Stimulated activated naive B cell treated with anti-CD40 and anti-IgM and Interleukin-4, amounts not matched to agents 10 μg/mL and 1 μg/mL and 100 μg/mL, for 72 hours (primary cell): ENCODE results near the gene TSPEAR.
"Not testable (repeated sequence)": the region's sequence is repeated elsewhere in the genome, so short reads cannot be mapped to it uniquely, and the experiment has no call there.

Experiments used
- ATAC-seq, 2 donors: fragments of 150-1000 bp; cut with Tn5 transposase; replicated peaks; 2 replicates each; pipeline ENCODE4 v1.10.0; 2021; ENCODE audit warnings: moderate library complexity in 1 of 2
- DNase-seq: peaks from one replicate; pipeline ENCODE4 v3.0.0; 2021
- H3K27ac Mint-ChIP-seq: one replicate; pipeline ENCODE4 v1.8.0; 2022; ENCODE audit warnings: mild to moderate bottlenecking, mixed read lengths
- H3K27me3 Mint-ChIP-seq, 2 donors: one replicate each; pipeline ENCODE4 v1.8.0; 2022; ENCODE audit warnings: mixed read lengths in 2 of 2
- H3K36me3 Mint-ChIP-seq, 2 donors: one replicate each; pipeline ENCODE4 v1.8.0; 2022; ENCODE audit warnings: mixed read lengths in 2 of 2, mild to moderate bottlenecking in 1 of 2
- H3K4me1 Mint-ChIP-seq, 2 donors: one replicate each; pipeline ENCODE4 v1.8.0; 2022; ENCODE audit warnings: mixed read lengths in 2 of 2, mild to moderate bottlenecking in 1 of 2
- H3K4me3 Mint-ChIP-seq, 2 donors: one replicate each; pipeline ENCODE4 v1.8.0; 2022; ENCODE audit warnings: mild to moderate bottlenecking in 2 of 2, mixed read lengths in 2 of 2, moderate library complexity in 1 of 2
- H3K9me3 Mint-ChIP-seq, 2 donors: one replicate each; pipeline ENCODE4 v1.8.0; 2022; ENCODE audit warnings: mixed read lengths in 2 of 2, mild to moderate bottlenecking in 1 of 2

Gene TSPEAR

DNA sequence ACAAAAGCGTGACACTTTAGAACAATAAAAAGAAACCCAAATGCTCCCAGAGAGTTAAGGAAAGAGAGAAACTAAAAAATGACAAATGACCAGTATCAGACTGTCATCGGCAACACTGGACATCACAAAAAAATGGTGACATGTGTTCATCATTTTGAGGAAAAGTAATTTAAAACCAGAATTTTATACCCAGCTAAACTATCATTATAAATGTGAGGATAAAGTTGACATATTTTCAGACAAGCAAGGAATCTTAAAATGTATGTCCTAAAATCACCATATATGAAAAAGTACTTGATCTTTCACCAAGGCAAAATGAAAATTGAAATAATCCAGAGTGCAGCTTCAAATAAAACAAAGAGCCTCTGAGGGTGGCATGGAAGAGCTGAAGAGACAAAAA is 66.5 kb downstream of the TSPEAR start:
- Mint-ChIP-seq H3K27ac (no peak overlapping the region), H3K4me1 (no peaks in the 10 kb centered on the region), H3K9me3 (peaks cover 24 to 31% of the 10 kb centered on the region in 2 donors), H3K4me3 (no peak overlapping the region), H3K36me3 (peaks cover 2 to 22% of the 10 kb centered on the region in 2 donors), H3K27me3 (peaks cover 28 to 32% of the 10 kb centered on the region in 2 donors)
- no peak for ATAC-seq
- no peak for DNase-seq

DNA sequence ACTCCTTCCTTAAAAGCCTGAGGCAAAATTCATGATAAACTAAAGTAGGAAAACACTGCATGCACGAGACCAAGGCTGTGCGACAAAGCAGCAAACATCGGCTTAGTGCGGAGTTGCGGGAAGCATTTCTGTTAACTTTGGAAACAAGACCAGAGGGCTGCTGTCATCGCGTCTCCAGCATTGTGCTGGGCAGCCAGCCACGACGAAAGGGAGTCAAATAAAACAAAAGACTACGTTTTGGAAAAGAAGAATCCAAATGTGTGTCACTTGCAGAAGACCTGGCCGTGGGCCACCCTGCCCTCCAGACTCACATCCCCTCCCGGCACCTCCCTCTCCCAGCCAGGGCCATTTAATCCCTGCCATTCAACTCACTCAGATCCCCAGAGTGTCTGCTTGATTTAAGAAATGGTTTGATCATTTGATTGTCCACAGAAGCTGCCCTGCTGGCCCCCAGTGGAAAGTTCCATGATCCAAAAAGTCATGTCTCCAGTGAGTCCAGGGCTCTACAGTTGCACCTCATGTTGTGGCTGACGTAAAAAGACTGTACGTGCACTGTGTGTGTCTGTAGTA is 67.5 kb downstream of the TSPEAR start:
- Mint-ChIP-seq H3K27me3 (peaks cover 37 to 39% of the 10 kb centered on the region in 2 donors), H3K36me3 (peaks cover 2 to 24% of the 10 kb centered on the region in 2 donors), H3K4me1 (no peaks in the 10 kb centered on the region), H3K9me3 (peaks cover 24 to 32% of the 10 kb centered on the region in 2 donors), H3K27ac (no peak overlapping the region), H3K4me3 (no peak overlapping the region)
- ATAC-seq = no peak
- no peak for DNase-seq

DNA sequence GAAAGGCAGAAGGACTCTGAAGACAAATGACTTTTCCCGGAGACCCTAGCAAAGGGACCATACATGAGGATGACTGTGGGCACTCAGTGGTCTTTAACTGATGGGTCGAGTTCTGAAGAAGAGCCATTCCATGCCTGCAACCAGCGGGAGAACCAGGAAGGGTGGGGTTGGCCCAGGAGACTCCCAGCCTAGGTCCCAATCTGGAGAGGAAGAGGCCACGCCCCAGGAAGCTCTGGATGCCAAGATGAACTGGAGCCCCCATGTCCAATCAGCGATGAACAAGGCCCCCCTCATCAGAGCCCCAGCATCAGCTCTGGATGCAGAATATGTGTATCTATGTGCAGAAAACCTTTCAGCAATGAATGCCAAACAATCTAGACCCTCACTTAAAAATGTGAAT is 70.6 kb downstream of the TSPEAR start:
- Mint-ChIP-seq H3K27me3 (peaks cover 44 to 50% of the 10 kb centered on the region in 2 donors), H3K4me1 (no peaks in the 10 kb centered on the region), H3K36me3 (peaks cover 0 to 20% of the 10 kb centered on the region in 2 donors), H3K4me3 (no peak overlapping the region), H3K27ac (no peak overlapping the region), H3K9me3 (peaks cover 24 to 30% of the 10 kb centered on the region in 2 donors)
- ATAC-seq (no peak), DNase-seq (no peak)

DNA sequence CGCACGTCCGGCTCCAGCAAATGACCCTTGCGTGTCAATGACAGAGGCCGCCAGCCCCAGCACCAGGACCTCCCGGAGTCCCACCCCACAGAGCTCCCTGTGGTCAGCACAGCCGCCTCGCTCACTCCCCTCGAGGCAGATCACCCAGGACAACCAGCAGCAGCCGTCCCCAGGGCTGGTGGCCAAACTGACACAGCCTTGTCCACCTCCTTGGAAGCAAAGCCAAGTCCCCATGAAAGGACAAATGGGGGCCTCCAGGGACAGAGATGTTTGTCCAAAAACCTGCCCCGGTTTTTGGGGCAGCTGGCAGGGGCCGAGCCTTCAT is 72.1 kb downstream of the TSPEAR start:
- H3K36me3 Mint-ChIP-seq = peaks cover 0 to 13% of the 10 kb centered on the region in 2 donors
- no peak overlapping the region for H3K4me3 Mint-ChIP-seq
- no peaks in the 10 kb centered on the region for H3K4me1 Mint-ChIP-seq
- H3K27ac Mint-ChIP-seq = no peak overlapping the region
- DNase-seq = no peak
- H3K27me3 Mint-ChIP-seq = peaks cover 48 to 50% of the 10 kb centered on the region in 2 donors
- ATAC-seq = no peak
- peaks cover 17 to 22% of the 10 kb centered on the region in 2 donors for H3K9me3 Mint-ChIP-seq

DNA sequence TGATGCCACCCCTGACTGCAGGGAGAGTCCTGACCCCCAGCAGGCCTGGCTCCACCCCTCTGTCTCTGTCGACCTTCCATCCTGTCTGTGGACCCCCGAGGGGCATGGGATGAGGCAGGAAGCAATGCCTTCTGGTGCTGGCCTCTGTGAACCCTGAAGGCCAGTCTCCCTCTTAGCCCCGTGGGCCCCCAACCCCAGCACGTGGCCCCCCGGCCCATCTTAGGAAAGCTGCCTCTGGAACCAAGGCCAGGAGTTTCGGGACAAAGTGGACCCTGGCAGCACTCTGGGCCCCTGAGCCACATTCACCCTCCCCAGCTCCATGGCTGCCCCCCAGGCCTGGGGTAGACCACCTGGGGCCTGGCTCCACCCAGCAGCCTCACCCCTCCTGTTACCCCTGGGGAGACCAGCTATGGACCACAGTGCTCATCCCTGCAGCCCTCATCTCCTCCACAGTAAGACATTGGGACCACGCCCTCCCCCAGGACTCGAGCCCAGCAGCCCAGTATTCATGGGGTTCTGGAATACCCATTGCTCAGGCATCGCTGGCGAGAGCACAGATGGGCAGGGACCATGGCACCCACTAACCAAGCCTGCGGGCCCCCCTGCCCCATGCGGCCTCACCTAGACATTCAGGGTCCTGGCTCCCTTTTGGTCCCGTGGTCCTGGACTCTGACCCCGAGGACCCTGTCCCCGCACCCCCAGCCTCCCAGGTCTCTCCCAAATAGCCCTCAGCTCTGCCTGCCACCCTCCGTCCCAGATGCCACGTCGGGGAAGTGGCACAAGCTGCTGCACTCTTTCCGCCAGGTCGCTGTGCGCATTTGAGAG is 72.7 kb downstream of the TSPEAR start:
- DNase-seq, H3K36me3 Mint-ChIP-seq, H3K4me1 Mint-ChIP-seq, H3K27ac Mint-ChIP-seq, ATAC-seq, H3K4me3 Mint-ChIP-seq: not testable (repeated sequence)
- peaks cover 48 to 50% of the 10 kb centered on the region in 2 donors for H3K27me3 Mint-ChIP-seq
- H3K9me3 Mint-ChIP-seq = peaks cover 12 to 18% of the 10 kb centered on the region in 2 donors

DNA sequence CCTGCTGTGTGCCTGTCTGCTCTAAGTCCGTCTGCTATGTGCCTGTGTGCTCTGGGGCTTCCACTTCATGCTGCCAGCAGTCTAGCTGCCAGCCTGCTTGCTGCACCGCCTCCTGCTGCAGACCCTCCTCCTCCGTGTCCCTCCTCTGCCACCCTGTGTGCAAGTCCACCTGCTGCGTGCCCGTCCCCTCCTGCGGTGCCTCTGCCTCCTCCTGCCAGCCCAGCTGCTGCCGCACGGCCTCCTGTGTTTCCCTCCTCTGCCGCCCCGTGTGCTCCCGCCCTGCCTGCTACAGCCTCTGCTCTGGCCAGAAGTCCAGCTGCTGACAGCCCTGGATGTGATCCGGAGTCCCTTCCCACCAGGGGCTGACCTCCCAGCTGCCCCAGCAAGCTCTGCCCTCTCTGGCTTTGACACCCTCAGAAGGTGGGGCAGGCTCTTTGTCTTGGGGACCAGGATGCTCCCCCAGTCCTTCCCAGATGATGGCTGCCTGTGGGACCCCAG is 73.5 kb downstream of the TSPEAR start:
- not testable (repeated sequence) for H3K27ac Mint-ChIP-seq, H3K4me3 Mint-ChIP-seq, H3K36me3 Mint-ChIP-seq, DNase-seq, H3K4me1 Mint-ChIP-seq, ATAC-seq
- Mint-ChIP-seq H3K9me3 (peaks cover 12 to 16% of the 10 kb centered on the region in 2 donors), H3K27me3 (peaks cover 48 to 50% of the 10 kb centered on the region in 2 donors)

DNA sequence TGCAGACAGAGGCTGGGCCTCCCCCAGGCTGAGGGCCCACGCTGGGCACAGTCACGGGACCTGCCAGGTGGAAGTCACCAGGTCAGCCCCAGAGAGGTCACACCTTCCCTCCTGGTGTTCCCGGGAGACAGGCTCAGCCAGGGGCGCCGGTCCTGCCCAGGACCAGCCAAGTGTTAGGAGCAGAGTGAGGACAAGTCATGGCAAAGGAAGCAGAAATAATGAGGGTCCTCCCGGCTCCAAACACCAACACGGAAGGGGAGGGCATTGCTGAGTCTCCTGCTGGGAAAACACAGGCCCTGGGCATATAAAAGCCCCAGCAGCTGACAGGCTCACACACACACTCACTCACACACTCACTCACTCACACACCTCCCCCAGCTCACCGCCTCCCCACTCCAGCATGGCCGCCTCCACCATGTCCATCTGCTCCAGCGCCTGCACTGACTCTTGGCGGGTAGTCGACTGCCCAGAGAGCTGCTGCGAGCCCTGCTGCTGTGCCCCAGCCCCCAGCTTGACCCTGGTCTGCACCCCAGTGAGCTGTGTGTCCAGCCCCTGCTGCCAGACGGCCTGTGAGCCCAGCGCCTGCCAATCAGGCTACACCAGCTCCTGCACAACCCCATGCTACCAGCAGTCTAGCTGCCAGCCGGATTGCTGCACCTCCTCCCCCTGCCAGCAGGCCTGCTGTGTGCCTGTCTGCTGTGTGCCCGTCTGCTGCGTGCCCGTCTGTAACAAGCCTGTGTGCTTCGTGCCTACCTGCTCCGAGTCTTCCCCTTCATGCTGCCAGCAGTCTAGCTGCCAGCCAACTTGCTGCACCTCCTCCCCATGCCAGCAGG is 74.1 kb downstream of the TSPEAR start, which contains the start of gene KRTAP10-10:
KRTAP10-10 (plus strand) TSS at position 339 of the 833 bp plus-strand sequence; CDS start at position 401, 62 bp downstream.
- H3K4me1 Mint-ChIP-seq = no peaks in the 10 kb centered on the region

DNA sequence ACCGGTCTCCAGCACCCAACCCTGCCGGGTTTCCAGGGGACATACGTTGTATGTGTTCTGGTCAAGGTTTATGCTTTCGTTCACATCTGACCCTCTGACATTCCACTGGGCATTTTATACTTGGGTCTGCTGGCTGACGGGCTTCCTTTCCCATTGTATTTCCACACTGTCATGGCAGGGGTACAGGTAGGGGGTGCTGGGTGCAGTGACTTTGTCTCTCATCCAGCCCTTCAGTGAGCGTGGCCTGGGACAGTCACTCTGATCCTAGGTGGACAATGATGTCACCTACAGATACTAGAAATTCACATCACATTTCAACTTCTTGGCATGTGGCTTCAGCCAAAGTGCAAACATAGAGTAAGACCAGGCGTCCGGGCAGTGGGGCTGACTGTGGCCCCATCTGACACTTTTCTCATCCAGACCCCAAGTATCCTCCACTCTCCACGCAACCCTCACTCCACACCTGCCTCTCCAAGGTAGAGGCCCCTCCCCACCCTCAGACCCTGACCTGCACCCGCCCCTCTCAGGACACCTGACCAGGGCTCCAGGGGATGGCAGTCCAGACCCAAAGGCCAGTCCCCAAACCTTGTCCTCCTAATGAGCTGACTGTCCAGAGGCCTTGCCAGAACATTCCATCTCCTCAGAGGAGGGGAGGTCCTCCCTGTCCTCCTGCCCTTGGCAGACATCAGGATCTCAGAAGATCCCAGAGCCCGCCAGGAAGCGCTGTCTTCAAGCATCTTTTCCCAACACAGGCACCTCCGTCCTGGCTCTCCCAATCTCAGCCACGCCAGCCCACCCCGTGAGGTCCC is 75.0 kb downstream of the TSPEAR start:
- Mint-ChIP-seq H3K9me3 (peaks cover 21 to 22% of the 10 kb centered on the region in 2 donors), H3K27ac (no peak overlapping the region), H3K36me3 (peaks cover 2 to 13% of the 10 kb centered on the region in 2 donors), H3K4me3 (no peak overlapping the region), H3K4me1 (no peaks in the 10 kb centered on the region), H3K27me3 (peaks cover 48 to 50% of the 10 kb centered on the region in 2 donors)
- no peak for DNase-seq
- no peak for ATAC-seq

More for the DNA sequence above, 74.1 kb downstream of the TSPEAR start, which contains the start of gene KRTAP10-10:
- Mint-ChIP-seq H3K27ac (no peak within 1 kb of the TSS), H3K4me3 (no peak within 1 kb of the TSS), H3K9me3 (peaks cover 16 to 19% of the 10 kb centered on the region in 2 donors), H3K36me3 (peaks cover 0 to 10% of the 10 kb centered on the region in 2 donors), H3K27me3 (peaks cover 48 to 50% of the 10 kb centered on the region in 2 donors)
- ATAC-seq (no peak), DNase-seq (no peak)

DNA sequence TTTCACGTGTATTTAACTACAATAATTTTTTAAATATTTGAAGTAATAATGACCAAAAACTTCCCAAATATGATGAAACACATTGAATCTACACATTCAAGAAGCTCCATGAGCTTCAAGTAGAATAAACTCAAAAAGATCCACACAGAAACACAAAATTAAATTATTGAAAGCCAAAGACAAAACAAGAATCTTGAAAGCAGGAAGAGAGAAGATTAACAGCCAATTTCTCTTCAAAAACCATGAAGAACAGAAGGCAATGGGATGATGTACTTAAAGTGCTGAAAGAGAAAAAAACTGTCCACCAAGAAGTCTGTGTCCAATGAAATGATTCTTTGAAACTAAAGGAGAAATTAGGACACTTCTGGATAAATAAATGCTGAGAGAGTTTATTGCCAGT is 79.3 kb downstream of the TSPEAR start:
- H3K4me1 Mint-ChIP-seq = peaks cover 6 to 11% of the 10 kb centered on the region in 2 donors
- H3K27ac Mint-ChIP-seq = no peak overlapping the region
- H3K4me3 Mint-ChIP-seq = no peak overlapping the region
- peaks cover 2 to 15% of the 10 kb centered on the region in 2 donors for H3K36me3 Mint-ChIP-seq
- ATAC-seq (no peak), DNase-seq (no peak)
- H3K27me3 Mint-ChIP-seq = peaks cover 22 to 28% of the 10 kb centered on the region in 2 donors
- H3K9me3 Mint-ChIP-seq = peaks cover 24 to 25% of the 10 kb centered on the region in 2 donors

DNA sequence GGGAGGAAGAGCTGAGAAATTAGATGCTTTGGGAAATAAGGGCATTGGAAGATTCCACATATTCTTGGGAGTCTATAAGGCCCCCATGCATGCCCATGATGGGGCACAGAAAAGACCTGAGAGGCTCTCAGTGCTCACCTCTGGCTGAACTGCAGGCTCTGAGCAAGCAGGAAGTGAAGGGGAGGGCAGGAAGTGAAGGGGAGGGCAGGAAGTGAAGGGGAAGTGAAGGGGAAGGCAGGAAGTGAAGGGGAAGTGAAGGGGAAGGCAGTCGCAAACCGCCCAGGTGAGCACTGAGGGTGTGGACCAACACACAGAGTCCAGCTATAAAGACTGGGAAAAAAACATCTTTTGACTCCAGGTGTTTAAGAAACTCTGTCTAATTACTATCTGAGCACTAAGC is 80.9 kb downstream of the TSPEAR start:
- peaks cover 6 to 11% of the 10 kb centered on the region in 2 donors for H3K4me1 Mint-ChIP-seq
- no peak overlapping the region for H3K4me3 Mint-ChIP-seq
- peaks cover 24 to 25% of the 10 kb centered on the region in 2 donors for H3K9me3 Mint-ChIP-seq
- peaks cover 13 to 19% of the 10 kb centered on the region in 2 donors for H3K27me3 Mint-ChIP-seq
- H3K36me3 Mint-ChIP-seq = peaks cover 2 to 15% of the 10 kb centered on the region in 2 donors
- H3K27ac Mint-ChIP-seq = no peak overlapping the region
- DNase-seq (no peak), ATAC-seq (no peak)

DNA sequence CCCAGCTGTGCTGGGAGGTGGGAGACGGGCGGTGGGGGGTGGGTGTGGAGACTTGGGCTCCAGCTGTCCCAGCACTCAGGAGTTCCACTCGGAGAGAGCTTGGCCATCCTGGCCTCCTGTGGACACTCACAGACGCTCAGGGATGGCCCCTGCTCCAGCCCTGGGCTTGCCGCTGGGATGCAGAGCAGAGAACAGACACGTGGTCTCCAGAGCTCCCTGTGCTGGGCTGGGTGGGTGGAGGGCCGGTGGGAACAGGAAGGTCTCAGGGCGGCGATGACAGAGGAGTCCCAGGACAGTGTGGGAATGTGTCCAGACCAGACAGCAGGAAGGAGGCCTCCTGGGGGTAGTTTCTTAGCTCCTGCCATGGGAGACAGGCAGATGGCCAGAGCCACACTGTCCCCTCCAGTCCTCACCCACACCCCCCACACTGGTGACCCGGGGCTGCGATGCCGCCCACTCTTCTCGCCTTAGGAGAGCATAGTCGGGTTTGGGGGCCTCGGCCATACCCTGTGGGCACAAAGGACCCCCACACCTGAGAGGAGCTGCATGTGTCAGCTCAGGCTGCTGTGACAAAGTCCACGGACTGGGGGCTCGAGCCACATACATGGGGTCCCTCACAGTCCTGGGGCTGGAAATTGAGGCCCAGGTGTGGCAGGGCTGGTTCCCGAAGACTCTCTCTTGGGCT is 82.5 kb downstream of the TSPEAR start:
- Mint-ChIP-seq H3K4me3 (no peak overlapping the region), H3K27ac (no peak overlapping the region), H3K36me3 (peaks cover 5 to 25% of the 10 kb centered on the region in 2 donors), H3K27me3 (peaks cover 17 to 26% of the 10 kb centered on the region in 2 donors), H3K9me3 (peaks cover 32 to 35% of the 10 kb centered on the region in 2 donors), H3K4me1 (peaks cover 6 to 11% of the 10 kb centered on the region in 2 donors)
- ATAC-seq (no peak), DNase-seq (no peak)

DNA sequence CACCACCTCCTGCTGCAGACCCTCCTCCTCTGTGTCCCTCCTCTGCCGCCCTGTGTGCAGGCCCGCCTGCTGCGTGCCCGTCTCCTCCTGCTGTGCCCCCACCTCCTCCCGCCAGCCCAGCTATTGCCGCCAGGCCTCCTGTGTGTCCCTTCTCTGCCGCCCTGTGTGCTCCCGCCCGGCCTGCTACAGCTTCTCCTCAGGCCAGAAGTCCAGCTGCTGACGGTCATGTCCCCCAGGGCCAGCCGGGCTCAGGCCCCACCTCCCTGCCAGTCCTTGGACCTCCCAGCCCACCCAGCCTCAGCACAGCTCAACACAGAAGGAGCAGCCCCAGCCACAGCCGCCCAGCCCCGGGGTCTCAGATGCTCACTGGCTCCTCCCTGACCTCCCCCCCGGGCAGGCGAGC is 83.5 kb downstream of the TSPEAR start:
- not testable (repeated sequence) for H3K27ac Mint-ChIP-seq, DNase-seq, H3K4me3 Mint-ChIP-seq, ATAC-seq
- Mint-ChIP-seq H3K4me1 (peaks cover 6 to 11% of the 10 kb centered on the region in 2 donors), H3K9me3 (peaks cover 36 to 44% of the 10 kb centered on the region in 2 donors), H3K36me3 (peaks cover 7 to 29% of the 10 kb centered on the region in 2 donors), H3K27me3 (peaks cover 24 to 31% of the 10 kb centered on the region in 2 donors)
